COLO668 (cell line): ENCODE data around the gene ARPC2.

Experiments
- DNase-seq: peaks from one replicate; lab custom pipeline; 2025; ENCODE audit not compliant: unreplicated experiment; lab: John Stamatoyannopoulos, UW

Gene ARPC2

GRCh38 chr2:218253232-218253625, 36.2 kb downstream of the ARPC2 start:
- no peak for DNase-seq

GRCh38 chr2:218255446-218255845, 38.5 kb downstream of the ARPC2 start:
- DNase-seq, result no peak

- DNase-seq, result no peak
These were observed 39.8 kb downstream of the ARPC2 start for GRCh38 chr2:218256612-218257350.

GRCh38 chr2:218257390-218257981, 40.5 kb downstream of the ARPC2 start:
- peak; percentile 19 for DNase-seq

GRCh38 chr2:218259099-218259961, 42.3 kb downstream of the ARPC2 start:
- no peak for DNase-seq

- DNase-seq, result no peak
These were observed 43.2 kb downstream of the ARPC2 start for GRCh38 chr2:218260166-218260565.

- DNase-seq, result peak; percentile 76
These were observed 43.9 kb downstream of the ARPC2 start, which contains the start of gene GPBAR1 for GRCh38 chr2:218260742-218261422. TSS of gene GPBAR1 (plus strand) at chr2:218261015. CDS start at chr2:218262725, 1,710 bp downstream.

GRCh38 chr2:218261423-218262236, 44.6 kb downstream of the ARPC2 start:
- DNase-seq, result peak; percentile 72

GRCh38 chr2:218262237-218262600, 45.2 kb downstream of the ARPC2 start:
- no peak for DNase-seq

GRCh38 chr2:218262631-218263586, 45.9 kb downstream of the ARPC2 start:
- no peak for DNase-seq

- no peak for DNase-seq
These were observed 47.0 kb downstream of the ARPC2 start for GRCh38 chr2:218263817-218264641.

GRCh38 chr2:218264773-218265561, 48.0 kb downstream of the ARPC2 start:
- DNase-seq, result no peak

- DNase-seq, result no peak
These were observed 48.6 kb downstream of the ARPC2 start for GRCh38 chr2:218265626-218266025.

GRCh38 chr2:218266316-218266979, 49.5 kb downstream of the ARPC2 start:
- DNase-seq, result no peak

GRCh38 chr2:218267259-218267658, 50.3 kb downstream of the ARPC2 start:
- DNase-seq, result no peak

GRCh38 chr2:218269900-218270720, 53.1 kb downstream of the ARPC2 start, which contains the start of the genes AAMP and PNKD:
TSS of gene AAMP (minus strand) at chr2:218270137. CDS start at chr2:218270086, 51 bp downstream.
TSS of gene PNKD (plus strand) at chr2:218270519. CDS start at chr2:218270536, 17 bp downstream.
- peak; percentile 99 for DNase-seq
